ENCODE data around the gene UPF3A.
A peak's percentile ranks its signal among the peaks of the same experiment; 100 is the strongest.
"Not testable (repeated sequence)": the region's sequence is repeated elsewhere in the genome, so short reads cannot be mapped to it uniquely, and the experiment has no call there.

The UPF3A gene

GRCh38 chr13:114281351-114282040 is at the start of gene UPF3A:
TSS of gene UPF3A (plus strand) at chr13:114281601. CDS start at chr13:114281640, 39 bp downstream.
- DNase-seq (ENCODE audit: low read depth in 2 of 2) = peak; percentile 79 to 85

GRCh38 chr13:114231886-114232285 is 49.5 kb upstream of the UPF3A start:
- no peak for DNase-seq (ENCODE audit: low read depth in 2 of 2)

- DNase-seq (ENCODE audit: low read depth in 2 of 2) = no peak
Measured at GRCh38 chr13:114234266-114234644, 47.1 kb upstream of the UPF3A start.

GRCh38 chr13:114234645-114235421 is 46.6 kb upstream of the UPF3A start, which contains the start of gene CDC16:
TSS of gene CDC16 (plus strand) at chr13:114234897. CDS start at chr13:114235085, 188 bp downstream.
- DNase-seq (ENCODE audit: low read depth in 2 of 2) = peak; percentile 87 to 91

- DNase-seq (ENCODE audit: low read depth in 2 of 2) = no peak
Measured at GRCh38 chr13:114235697-114236096, 45.7 kb upstream of the UPF3A start.

GRCh38 chr13:114236227-114236626 is 45.2 kb upstream of the UPF3A start:
- no peak for DNase-seq (ENCODE audit: low read depth in 2 of 2)

GRCh38 chr13:114237415-114238112 is 43.8 kb upstream of the UPF3A start:
- DNase-seq (ENCODE audit: low read depth in 2 of 2) = no peak

GRCh38 chr13:114241918-114242317 is 39.5 kb upstream of the UPF3A start:
- DNase-seq (ENCODE audit: low read depth in 2 of 2) = no peak

GRCh38 chr13:114243971-114244370 is 37.4 kb upstream of the UPF3A start:
- DNase-seq (ENCODE audit: low read depth in 2 of 2) = no peak

- no peak for DNase-seq (ENCODE audit: low read depth in 2 of 2)
Measured at GRCh38 chr13:114244637-114245036, 36.8 kb upstream of the UPF3A start.

GRCh38 chr13:114248011-114248410 is 33.4 kb upstream of the UPF3A start:
- DNase-seq (ENCODE audit: low read depth in 2 of 2) = no peak

GRCh38 chr13:114249077-114249476 is 32.3 kb upstream of the UPF3A start:
- DNase-seq (ENCODE audit: low read depth in 2 of 2) = no peak

- DNase-seq (ENCODE audit: low read depth in 2 of 2) = not testable (repeated sequence)
Measured at GRCh38 chr13:114251639-114252440, 29.6 kb upstream of the UPF3A start.

GRCh38 chr13:114256547-114256946 is 24.9 kb upstream of the UPF3A start:
- DNase-seq (ENCODE audit: low read depth in 2 of 2) = no peak

- no peak for DNase-seq (ENCODE audit: low read depth in 2 of 2)
Measured at GRCh38 chr13:114257014-114257413, 24.4 kb upstream of the UPF3A start.

- DNase-seq (ENCODE audit: low read depth in 2 of 2) = no peak
Measured at GRCh38 chr13:114258589-114258988, 22.8 kb upstream of the UPF3A start.

GRCh38 chr13:114259374-114259773 is 22.0 kb upstream of the UPF3A start:
- no peak for DNase-seq (ENCODE audit: low read depth in 2 of 2)

GRCh38 chr13:114259974-114260373 is 21.4 kb upstream of the UPF3A start:
- DNase-seq (ENCODE audit: low read depth in 2 of 2) = no peak

GRCh38 chr13:114260814-114261213 is 20.6 kb upstream of the UPF3A start:
- DNase-seq (ENCODE audit: low read depth in 2 of 2) = no peak

GRCh38 chr13:114261328-114261965 is 20.0 kb upstream of the UPF3A start:
- DNase-seq (ENCODE audit: low read depth in 2 of 2) = no peak

- no peak for DNase-seq (ENCODE audit: low read depth in 2 of 2)
Measured at GRCh38 chr13:114263578-114263977, 17.8 kb upstream of the UPF3A start.

Measured in stimulated activated CD8-positive, alpha-beta memory T cell treated with anti-CD3 and anti-CD28 coated beads, Interleukin-15, amount 100 ng/mL, for 48 hours (primary cell).